Measurements from ENCODE around the gene TIAM2. TPM values are rescaled to one million over a fixed set of nuclear protein-coding genes. Genes with fewer than 3 reads are reported as not detected.

TIAM2 gene
- total RNA-seq, 1 donor from 2014 or later, result 10.6 TPM

DNA sequence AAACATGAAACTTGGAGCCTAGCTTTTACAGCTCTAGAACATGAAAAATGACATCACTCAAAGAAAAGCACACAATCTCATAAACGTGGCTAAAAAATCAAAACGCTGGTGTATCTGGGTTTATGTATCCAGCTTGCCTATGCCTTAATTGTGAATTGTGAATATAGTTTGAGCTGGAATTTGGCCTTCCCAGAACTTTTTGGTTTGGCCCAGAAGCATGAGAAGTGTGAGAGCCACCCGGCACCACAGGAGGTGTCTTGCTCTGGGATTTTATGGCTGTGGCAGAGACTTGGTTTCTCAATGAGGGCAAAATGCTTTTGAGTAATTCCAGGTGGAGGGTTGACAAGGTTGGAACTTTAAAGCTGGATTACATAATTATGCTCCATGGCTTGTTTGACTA is 69.2 kb downstream of the TIAM2 start:
- DNase-seq, result no peak

DNA sequence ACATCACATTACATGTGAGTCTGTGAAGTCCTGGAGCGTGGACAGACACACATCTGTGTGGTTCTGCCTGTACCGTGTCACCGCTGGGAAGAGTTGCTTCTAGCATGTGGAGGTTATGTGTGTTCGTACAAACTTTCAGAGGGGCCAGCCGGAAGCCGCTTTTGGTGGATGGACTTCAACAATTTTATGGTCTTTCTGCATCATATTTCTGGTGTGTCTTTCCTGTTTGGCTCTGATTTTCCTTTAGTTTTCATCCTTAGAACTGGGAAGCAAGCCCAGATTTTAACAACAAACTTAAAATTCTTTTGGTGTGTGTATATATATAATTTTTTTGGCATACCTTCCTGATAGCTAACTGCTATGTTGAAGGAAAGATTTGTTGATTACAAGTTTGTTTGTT is 71.2 kb downstream of the TIAM2 start:
- DNase-seq, result no peak

DNA sequence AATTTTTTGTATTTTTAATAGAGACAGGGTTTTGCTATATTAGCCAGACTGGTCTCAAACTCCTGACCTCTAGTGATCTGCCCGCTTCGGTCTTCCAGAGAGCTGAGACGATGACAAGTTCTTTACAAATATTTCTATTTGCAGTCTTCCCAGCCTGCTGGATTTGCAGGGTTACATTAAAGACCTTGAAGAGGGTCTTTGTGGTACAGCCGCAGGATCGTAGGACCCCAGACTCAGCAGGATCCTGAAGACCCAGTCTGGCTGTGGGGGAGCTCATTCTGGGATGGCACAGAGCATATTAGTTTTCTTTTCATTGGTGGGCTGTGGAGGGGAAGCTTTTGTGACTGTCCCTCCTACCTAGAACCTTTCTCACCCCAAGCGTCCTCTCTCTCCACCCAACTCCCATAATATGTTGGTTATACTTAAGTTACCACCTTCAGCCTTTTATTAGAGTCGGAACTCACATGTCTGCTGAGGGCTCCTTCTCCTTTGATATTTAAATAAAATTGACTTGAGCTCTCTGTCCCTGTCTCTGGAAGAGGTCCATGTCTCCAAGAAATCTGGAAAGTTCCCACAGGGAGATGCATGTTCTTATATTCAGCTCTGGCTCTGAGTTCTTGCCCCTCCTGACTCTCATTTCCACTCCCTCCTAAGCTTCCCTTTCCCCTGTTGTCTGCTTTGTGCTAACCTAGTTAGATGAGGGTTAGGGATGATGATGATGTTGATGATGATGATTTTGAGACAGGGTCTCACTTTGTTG is 72.0 kb downstream of the TIAM2 start:
- DNase-seq, result no peak

DNA sequence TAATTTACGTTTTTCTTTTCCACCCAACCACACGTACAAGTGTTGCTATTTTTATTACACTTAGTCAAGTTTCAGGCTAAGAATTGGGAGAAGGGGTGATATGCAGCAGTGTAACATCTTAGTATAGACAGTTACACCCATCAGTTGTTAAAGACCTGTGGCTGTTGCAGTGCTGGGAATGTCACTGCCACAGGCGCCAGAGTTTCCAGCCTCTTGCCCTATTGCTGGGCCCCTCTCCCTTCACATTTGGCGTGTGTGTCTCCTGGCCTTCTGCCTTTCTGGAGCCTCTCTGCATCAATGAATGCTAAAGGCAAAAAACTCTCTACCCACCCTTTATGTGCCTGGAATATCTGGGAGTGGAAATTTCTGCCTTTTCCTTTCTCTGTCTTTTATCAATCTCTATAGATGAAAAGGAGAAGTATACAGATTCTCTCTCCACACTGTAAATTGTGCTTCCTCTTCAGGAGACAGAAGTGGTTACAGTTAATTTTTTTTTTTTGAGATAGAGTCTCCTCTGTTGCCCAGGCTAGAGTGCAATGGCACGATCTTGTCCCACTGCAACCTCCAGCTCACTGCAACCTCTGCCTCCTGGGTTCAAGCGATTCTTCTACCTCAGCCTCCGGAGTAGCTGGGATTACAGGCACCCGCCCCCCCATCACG is 73.0 kb downstream of the TIAM2 start:
- DNase-seq, result no peak

DNA sequence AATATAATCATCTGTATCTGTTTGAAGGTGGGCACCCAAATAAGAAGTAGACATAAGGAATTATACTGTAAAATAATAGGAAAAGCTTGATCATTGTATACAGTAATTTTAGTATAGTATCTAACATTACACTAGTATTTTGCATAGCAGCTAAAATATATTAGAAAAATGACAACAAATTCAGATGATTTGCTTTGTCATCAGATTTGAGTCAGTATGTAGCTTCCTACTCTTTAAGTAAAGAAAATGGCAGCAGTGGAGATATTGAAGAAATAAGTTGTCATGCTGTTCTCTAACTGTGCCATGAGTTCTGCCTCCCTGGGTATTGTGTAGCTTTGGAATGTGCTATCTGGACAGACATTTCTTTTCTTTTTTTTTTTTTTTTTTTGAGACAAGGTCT is 74.4 kb downstream of the TIAM2 start:
- DNase-seq, result no peak

DNA sequence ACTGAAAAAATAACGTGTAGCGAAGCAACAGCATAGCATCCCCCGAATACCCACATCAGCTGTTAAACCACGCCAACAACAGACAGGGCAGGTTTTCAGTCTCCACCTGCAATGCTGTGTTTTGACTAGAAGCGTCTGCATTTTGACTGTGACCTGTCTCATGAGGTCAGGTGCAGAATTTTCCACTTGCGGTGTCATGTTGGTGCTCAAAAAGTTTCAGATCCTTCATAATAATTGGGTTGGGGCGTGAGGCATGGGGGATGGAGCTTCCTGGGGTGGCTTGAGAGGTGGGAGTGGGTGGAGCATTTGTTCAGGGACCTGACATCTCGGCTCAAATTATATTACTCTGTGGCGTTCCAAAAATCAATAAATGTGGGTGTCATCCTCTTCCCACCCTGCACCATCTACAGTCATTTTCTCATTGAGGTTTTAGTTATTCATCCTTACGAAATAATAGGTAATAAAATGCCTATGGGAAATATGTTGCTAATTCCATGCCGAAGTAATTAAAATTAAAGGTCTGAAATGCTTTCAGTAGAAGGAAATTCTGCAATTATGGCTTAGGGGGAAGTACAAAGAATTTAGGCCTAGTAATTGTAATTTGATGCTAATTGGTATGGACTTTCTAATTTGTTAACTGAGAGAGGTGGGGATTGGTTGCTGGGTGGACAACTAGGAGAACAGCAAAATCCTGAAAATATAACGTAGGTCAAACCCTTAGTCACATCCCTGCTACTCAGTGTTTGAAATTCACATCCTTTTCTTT is 81.0 kb downstream of the TIAM2 start:
- no peak for DNase-seq

DNA sequence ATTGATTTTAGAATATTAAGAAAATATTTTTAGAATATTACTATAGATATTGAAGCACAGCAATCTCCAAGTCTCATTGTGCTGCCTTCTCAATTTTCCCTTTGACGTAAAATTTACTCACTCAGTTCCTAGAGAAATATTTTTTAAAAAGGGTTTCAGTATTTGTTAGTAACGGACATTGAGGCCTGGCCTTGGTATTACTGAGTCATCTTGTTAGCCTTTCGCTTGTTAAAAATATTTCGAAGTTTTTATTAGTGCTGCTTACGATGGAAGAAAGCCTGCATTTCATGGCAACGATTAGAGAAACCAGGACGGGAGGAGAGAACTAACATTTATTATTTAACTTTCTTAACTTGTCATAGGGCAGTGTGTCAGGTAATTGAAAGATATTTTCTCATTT is 82.2 kb downstream of the TIAM2 start:
- DNase-seq, result no peak

DNA sequence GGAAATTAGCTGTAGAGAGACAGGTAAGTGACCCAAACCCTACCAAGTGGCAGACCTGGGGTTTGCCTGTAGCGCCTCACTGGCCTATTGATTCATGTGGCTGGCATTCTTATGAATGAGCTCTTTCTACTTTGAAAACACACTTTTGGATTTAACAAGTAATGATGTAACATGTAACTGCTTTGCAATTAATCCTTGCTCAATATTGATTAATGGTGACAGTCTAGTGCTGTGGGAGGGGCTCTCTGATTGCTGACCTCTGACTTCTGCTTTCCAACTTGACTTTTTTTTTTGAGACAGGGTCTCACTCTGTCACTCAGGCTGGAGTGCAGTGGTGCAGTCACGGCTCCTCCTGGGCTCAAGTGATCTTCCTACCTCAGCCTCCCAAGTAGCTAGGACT is 82.7 kb downstream of the TIAM2 start:
- DNase-seq, result no peak

DNA sequence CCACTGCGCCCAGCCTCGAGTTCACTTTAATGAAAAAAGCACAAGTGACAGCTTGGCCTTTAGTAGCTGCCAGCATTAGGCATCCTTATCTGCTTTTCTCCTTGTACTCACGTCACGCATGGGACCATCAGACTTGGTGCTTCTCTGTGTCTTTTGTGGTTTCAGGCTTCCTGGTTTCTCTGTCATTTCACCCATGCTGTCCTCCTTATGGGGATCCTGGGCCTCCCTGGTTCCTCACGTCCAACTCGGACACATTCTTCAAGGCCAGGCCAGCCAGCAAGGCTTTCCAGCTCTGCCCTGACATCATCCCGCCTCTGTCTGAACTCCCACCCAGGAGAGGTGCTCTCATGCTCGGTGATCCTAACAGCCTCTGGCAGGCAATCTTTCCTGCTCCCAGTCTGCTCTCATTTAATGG is 83.2 kb downstream of the TIAM2 start:
- no peak for DNase-seq

DNA sequence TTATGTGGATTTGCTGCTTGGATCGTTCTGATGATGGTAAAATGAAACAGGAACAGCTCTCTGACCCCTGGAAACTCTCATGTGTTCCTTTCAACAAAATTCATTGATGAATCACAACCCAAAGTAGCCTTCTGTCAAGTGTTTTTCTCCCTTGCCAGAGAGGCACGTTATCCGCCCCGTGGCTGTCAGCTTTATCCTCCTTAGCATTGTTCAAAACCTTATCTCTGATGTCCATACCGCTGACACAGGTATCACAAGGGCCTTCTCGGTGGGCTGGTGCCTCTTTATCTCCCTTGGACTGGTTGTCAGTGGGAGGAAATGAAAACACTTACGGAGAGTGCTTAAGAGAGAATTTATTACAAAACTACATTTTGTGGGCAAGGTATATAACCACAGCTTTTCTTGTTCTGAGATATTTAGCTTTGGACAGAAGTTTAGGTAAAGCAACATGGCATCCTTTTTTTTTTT is 84.9 kb downstream of the TIAM2 start:
- DNase-seq, result peak; percentile 81

DNA sequence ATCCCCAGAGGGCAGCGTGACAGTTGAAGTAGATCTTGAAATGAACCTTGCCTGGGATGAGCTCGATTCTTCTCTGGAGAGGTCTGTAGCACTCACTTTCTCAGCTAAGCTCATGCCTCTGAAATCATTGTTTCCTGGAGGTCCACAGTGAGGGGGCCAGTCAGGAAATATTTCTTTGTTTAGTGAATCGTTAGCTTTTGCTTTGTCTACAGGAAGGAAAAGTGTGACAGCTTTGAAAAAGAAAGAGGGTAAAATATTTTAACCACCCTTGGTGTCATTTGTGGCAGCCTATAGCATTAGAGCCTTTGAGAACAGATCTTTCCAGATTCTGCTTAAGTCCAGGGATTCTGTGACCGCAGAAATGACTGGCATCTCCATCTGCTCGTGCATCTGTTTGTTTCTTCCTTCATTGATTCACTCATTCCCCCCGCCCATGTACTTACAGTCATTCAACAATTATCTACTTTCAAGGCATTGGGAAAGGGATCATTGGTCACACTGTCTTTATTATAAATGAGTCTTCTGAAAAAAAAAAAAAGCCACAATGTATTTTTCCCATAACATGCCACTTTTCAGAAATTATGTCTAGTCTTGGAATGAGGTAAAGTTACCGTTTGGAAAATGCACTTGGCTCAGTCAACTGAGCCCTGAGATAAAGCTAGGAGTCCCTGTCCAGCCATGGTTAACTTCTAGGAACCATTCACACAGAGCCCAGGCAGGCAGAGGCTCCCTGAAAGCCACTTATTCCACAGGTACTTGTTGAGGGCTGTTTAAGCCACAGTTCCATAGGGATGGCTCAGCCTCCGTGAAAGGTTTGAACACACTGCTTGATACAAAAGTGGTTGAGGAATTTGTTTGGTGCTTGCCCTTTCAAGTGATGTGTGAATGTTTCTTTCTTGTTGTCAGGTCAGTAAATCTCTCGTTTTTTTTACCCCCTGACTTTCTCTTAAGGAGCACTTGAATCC is 86.0 kb downstream of the TIAM2 start:
- peak; percentile 53 for DNase-seq

DNA sequence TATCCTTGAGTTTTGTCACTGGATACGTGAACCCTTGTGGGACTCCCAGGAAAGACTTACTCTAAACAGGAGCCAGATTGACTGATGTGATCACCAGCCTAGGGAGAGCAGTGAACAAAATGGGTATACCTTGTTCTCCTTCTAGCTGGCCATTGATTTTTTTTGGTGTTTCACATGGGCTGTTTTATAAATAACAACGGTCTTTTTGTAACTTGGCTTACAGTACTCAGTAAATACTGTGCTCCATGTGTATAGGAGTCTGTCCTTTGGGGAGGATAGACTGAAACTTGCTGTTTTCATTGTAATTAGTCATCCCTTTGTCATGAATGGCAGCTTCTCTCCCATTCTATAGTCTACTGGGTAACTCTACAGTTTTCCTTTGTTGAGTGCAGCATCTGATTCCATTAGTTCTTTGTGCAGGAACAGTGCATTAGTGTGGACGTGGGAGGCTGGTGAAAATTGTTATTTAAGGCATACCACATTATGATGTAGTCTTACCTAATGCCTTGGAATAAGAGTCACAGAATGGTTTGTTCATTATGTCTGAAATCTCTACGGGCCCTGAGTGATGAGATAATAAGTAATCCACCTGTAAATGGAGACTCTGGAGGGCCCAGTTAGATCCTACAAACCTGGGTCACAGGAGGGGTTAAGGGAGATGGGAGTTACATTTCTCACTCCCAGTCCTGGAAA is 89.5 kb downstream of the TIAM2 start:
- DNase-seq, result no peak

DNA sequence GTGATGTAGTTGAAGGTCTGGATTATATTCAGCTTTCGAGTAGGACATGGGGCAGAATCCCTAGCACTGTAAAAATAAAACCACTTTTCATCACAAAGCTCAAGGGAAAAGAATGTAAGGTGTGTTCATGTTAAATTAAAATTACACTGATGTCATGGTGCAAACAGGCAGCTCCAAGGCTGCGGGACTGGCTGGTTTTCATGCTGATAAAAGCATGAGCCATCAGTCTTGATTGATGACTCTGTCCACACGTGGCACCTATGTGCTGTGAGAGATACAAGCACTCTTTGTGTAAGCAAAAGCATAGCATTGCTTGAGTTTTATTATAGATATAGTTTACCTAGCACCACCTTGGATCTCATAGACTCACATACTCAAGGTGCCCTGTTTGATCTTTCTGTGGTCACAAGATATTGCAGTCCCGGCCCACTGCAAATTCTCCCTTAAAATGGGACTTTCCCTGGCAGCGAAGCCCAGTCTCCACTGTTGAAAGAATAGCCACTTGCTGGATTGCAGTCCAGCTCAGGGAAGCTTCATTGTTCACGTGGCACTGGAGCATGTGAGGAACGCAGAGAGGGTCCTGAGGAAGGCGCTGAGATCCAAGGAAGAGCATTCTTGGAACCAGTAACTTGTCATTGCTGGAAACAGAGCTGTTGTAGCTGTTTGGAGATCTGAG is 90.6 kb downstream of the TIAM2 start:
- DNase-seq, result no peak

DNA sequence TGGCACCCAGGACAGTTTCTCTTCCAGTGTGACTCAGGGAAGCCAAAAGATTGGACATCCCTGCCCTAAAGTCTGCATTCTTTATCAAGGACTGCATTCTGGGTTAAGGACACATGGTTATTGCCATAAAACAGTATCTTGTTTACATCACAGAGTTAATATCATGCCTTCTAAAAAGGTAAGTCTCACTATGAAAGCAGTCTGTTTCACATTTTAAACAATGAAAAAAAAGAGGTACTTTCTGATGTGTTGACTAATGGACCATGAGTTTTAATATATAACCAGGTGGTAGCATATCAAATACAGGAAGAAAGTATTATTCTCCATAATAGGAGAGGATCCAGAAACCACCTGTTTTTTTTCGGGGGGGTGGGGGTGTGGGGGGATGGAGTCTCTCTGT is 93.7 kb downstream of the TIAM2 start:
- no peak for DNase-seq

DNA sequence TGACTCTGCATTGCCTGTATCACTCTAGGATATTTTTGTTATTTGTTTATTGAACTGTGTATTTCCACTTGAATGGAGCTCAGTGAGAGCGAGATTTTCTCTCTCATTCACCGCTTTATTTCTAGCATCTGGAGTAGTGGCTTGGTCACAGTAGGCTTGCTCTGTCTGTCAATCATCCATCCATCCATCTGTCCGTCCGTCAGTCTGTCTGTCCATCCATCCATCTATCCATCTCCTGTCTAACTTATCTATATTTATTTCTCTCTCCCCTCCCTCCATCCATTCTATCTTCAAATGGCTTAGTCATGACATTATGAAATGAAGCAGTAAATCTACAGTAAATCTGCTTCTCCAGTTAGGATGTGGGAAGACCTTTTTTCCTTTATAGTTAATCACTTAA is 94.6 kb downstream of the TIAM2 start:
- no peak for DNase-seq

DNA sequence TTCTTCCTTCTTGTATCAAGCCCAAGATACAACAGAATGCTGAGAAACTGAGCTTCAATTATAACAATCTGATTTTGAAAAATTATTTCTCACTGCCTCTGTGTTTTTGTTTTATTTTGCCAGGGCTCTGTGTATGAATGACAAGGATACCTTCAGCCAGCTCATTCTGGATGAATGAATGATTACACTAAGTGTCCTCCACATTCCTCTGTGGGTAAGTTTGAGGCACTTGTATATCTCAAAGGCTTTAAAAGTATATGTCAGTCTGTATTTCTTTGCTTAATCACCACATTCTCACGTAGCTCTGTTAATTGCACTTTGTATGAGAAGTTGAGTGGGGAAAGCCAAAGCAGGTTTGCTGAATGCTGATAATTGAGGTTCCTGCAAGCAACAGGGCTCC is 95.1 kb downstream of the TIAM2 start:
- DNase-seq, result no peak

DNA sequence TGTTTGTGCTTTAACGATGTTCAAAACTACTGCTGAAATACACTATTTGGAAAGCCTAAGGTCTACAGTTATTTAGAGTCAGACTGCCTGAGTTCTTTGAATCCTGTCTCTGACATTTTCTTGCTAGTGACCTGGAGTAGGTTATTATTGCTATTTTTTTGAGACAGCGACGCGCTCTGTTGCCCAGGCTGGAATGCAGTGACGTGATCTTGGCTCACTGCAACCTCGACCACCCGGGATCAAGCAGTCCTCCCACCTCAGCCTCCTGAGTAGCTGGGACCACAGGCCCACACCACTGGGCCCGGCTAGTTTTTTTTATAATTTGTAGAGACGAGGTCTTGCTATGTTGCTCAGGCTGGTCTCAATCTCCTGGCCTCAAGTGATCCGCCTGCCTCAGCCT is 96.6 kb downstream of the TIAM2 start:
- no peak for DNase-seq

DNA sequence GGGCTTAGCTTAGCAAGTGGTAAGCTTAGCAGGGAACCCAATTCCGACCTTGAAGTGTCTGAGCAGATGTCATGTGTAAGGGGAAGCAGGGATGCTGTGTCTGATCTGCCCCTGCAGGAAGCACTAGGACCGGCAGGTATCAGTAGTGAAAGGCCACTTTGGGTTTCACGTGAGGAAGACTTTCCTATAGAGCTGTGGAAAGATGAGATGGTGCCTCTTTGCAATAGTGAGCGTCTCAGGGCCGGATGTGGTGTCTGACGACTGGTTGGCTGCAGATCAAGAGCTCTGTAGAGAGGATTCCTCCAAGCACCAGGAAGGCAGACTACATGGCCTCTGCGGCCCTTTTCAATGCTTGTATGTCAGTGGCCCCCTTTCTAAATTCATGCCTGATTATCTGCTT is 98.3 kb downstream of the TIAM2 start:
- no peak for DNase-seq

DNA sequence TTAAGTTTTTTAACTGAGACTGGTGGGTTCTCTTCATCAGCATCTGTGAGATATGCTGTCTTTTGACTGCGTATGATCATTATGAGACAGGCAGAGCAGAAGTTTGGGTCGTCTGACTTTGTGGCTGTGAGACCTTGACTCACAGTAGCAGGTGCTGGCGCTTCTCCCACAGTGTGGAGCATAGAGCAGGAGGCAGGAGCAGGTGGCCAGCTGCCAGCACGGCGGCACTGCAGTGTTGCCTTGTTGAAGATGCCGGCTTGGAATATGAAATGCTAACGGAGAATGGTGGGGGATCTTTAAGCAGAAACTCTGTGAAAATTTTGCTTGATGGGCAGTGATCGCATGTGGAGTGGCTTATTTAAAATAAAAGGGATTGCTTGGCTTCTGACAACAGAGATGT is 105.0 kb downstream of the TIAM2 start:
- peak; percentile 25 for DNase-seq

DNA sequence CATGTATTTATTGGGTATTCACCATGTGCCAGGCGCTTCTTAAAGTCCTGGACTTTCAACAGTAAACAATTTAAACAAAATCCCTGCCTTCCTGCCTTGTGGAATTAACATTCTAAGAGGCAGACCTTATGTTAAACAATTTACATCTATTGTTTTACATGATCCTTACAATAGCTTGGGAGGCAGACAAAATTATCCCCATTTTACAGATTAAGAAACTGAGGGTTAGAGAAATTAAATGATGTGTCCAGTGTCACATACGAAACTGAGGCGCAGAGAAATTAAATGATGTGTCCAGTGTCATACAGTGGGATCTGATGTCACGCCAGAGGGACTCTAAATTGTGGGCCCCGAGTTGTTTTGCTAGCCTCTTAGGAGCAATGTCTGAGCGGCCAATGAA is 105.5 kb downstream of the TIAM2 start:
- DNase-seq, result no peak

DNA sequence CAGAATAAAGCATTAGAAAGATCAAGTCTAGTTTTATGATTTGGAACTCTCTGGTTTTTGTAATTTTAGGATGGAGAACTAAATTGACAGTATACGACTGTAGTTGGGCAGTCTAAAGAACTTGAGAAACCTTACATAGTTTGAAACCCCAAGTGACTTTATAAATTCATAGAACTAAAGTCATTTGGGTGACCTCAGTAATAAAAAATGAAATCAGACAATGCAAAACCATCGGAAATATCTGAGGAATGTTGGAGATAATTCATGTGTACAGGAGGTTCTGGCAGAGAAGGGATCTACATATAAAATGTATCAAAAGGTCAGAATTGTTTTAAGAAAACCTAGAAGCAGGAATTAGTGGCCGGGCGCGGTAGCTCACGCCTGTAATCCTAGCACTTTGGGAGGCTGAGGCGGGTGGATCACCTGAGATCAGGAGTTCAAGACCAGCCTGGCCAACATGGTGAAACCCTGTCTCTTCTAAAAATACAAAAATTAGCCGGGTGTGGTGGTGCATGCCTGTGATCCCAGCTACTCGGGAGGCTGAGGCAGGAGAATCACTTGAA is 108.0 kb downstream of the TIAM2 start:
- peak; percentile 79 for DNase-seq
